GM19035 (cell line): ENCODE data around the gene INPP4B.
"Not testable (repeated sequence)": the region's sequence is repeated elsewhere in the genome, so short reads cannot be mapped to it uniquely, and the experiment has no call there.

ENCODE experiments used
- ATAC-seq: cut with Tn5 transposase; IDR thresholded peaks from one replicate; pipeline ENCODE4 v1.9.1; 2021; ENCODE audit not compliant: unreplicated experiment

Gene INPP4B

GRCh38 chr4:142690406-142691163 lies 155.5 kb downstream of the INPP4B start:
- no peak for ATAC-seq

- ATAC-seq, result no peak
Measured at GRCh38 chr4:142687547-142688275, 158.4 kb downstream of the INPP4B start.

GRCh38 chr4:142686081-142686480 lies 160.0 kb downstream of the INPP4B start:
- ATAC-seq, result no peak

DNA sequence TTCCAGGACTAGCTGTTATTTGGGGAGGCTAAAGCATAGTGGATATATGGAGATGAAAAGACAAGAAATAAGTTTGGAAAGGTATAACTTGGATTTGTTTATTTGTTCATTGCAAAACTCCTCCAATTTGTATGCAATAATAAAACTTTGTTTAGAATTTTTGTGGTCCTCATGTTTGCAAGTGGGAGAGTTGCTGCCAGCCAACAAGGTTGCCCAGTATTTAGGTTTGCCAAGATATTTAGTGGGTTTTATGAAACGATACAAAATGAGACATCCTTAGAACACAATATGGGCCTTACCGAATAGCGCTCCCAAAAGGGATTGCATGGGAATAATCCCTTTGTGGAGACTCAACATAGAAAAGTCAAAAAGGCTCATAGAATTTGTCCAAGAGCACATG lies 162.1 kb downstream of the INPP4B start:
- no peak for ATAC-seq

GRCh38 chr4:142683503-142683902 lies 162.6 kb downstream of the INPP4B start:
- ATAC-seq, result no peak

DNA sequence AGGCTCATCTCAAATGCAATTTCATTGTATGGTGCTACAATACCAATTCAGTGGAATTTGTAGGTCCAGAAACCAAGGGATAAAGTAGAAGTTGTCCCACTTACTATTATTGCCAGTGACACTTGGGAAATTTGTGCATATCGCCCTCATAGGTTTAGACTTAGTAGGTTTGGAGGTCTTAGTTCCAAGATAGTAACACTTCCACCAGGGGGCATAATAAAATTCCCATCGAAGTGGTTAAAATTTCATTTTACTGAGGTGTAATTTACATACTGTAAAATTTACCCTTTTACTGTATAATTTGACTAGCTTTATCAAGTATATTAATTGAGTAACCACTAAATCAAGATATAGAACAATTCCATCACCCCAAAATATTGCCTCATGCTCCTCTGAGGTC lies 174.6 kb downstream of the INPP4B start:
- ATAC-seq, result no peak

- ATAC-seq, result no peak
Measured at GRCh38 chr4:142663828-142664227, 182.3 kb downstream of the INPP4B start.

- no peak for ATAC-seq
Measured at GRCh38 chr4:142660728-142661127, 185.4 kb downstream of the INPP4B start.

- ATAC-seq, result no peak
Measured at GRCh38 chr4:142656178-142656577, 189.9 kb downstream of the INPP4B start.

DNA sequence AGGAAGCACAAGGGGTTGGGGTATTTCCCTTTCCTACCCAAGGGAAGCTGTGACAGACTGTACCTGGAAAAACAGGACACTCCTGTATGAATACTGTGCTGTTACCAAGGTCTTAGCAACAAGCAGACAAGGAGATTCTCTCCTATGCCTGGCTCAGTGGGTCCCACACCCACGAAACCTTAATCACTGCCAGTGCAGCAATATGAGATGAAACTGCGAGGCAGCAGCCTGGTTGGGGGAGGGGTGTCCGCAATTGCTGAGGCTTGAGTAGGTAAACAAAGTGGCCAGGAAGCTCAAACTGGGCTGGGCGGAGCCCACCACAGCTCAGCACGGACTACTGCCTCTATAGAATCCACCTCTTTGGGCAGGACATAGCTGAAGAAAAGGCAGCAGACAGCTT lies 197.7 kb downstream of the INPP4B start:
- no peak for ATAC-seq

DNA sequence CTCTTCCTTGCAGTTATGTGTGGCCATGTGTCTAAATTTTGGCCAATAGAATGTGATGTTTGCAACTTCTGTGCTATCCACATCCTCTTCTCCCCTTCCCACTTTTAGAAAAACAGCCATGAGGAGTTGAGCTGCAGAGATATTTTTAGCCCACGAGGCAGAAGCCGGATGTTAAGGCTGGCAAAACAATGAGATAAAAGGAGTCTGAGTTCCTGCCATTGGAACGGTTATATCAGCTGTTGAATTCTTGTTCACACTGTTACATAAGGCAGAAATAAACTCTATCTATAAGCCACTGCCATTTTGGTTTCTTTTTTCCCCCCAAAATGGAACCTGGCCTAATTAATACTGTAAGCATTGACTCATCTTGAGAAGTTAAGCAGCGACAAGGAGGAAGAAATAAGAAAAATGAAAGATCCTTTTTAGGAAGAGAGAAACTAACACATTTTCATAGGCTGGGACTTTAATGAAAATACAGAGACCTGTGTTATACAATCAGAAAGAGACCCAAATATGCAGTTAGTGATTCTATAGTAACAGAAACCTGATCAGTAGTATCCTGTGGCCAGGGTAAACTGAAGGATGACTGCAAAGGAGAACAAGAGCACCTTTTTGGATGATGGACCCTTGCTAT lies 200.5 kb downstream of the INPP4B start:
- no peak for ATAC-seq

DNA sequence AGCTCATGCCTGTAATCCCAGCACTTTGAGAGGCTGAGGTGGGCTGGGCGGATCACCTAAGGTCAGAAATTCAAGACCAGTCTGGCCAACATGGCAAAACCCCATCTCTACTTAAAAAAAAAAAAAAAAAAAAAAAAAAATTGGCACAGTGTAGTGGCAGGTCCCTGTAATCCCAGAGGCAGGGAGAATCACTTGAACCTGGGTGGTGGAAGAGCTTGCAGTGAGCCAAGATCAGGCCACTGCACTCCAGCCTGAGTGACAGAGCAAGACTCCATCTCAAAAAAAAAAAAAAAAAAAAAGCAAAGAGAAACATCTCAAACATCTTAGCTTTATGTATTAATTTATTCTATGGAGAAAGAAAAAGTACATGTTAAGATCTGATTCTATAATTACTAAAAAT lies 201.5 kb downstream of the INPP4B start:
- ATAC-seq, result not testable (repeated sequence)

GRCh38 chr4:142637614-142638013 lies 208.5 kb downstream of the INPP4B start:
- no peak for ATAC-seq

DNA sequence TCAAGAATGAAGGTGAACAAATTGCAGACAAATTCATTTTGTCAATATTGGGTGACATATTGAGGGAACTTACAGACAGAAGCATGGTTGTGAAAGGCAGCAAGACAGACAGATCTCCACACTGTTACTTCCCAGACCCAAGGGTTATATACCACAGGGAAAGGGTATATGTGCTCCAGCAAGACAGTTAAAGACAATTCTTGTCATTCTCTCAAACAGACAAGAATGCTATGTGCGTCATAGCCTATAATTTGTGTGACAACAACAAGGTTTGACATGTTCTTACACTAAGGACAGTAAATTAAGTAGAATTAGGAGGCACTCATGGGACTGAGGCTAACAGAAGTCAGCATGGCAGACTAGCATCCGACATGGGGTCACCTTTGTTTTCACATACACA lies 214.3 kb downstream of the INPP4B start:
- no peak for ATAC-seq

DNA sequence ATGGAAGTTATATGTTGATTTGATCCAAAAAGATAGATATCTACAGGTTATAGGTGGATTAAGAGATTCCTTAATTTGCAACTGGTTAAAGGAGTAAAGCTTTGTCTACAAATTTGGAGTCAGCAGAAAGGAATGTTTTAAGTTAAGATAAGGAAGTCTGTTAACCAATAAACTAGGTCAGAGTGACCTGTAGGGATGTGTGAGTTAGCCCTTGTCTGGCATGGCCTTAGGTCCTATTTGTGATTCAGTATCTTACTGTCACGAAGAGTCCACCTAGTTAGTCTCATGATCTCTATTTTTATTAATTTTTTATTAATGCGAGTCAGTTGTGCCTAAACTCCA lies 230.8 kb downstream of the INPP4B start:
- ATAC-seq, result no peak

DNA sequence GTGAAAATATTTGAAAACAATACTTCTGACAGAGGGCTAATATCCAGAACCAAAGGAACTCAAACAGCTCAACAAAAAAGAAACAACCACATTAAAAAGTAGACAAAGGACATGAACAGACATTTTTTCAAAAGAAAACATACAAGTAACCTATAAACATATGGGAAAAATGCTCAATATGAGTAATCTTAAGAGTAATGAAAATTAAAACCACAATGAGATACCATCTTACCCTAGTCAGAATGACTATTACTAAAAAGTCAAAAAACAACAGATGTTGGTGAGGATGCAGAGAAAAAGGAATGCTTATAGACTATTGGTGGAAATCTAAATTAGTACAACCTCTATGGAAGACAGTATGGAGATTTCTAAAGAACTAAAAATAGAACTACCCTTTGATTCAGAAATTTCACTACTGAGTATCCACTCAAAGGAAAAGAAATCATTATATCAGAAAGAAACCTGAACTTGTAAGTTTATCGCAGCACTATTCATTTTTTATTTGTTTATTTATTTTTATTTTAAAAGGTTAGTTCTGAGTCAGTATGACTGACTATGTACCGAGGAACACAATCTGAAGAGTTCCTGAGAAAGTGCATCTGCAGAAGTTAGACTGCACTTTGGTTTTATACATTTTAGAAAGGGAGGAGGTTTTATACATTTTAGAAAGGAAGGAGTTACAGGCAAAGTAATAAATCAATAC lies 231.3 kb downstream of the INPP4B start:
- ATAC-seq, result no peak

GRCh38 chr4:142607976-142608375 lies 238.1 kb downstream of the INPP4B start:
- no peak for ATAC-seq

- no peak for ATAC-seq
Measured at GRCh38 chr4:142600952-142601351, 245.1 kb downstream of the INPP4B start.

DNA sequence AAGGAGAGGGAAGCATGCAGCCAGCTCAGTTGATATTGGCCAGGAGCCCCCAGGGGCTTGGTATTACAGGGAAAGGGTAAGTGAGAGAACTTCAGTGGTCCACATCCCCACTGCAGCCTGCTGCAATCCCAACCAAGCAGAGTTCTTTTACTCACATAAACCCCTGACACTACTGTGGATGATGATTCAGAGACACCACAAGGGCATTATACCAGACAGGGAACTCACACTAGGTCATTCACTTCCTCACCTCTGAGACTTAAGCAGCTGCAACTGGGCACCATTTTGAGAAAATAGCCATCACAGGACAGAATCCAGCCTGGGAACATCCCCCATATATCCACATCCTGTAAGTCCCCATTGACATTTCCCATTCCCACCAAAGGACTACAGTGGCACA lies 248.0 kb downstream of the INPP4B start:
- no peak for ATAC-seq

GRCh38 chr4:142596595-142596994 lies 249.5 kb downstream of the INPP4B start:
- no peak for ATAC-seq

DNA sequence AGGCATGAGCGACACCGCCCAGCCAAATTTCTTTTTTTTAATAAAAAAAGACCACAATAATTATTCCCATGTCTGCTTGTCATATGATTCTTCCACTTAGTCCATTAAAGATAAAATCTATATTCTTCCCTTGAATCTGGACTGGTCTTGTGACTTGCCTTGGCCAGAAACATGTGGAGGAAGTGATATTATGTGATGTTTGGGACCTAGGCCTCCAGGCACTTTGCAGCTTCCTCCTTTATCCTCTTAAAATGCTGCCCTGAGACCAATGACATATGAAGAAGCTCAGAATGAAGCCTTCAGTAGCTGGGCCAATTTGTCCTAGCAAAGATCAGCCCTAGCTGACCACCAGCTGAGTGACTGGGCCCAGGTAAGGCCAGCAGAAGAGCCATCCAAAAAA lies 250.0 kb downstream of the INPP4B start:
- no peak for ATAC-seq
